NB4 (cell line): ENCODE measurements around the gene DDX46.

ENCODE experiments used
- CTCF ChIP-seq: IDR thresholded peaks from one replicate; pipeline ENCODE4 v1.5.1; 2012; ENCODE audit warnings: low read depth, low read length
- MYC ChIP-seq: IDR thresholded peaks from 2 replicates; pipeline ENCODE4 v1.6.1; 2011; ENCODE audit warnings: low read depth, low read length
- POLR2A ChIP-seq: IDR thresholded peaks from 2 replicates; pipeline ENCODE4 v1.6.1; 2011; ENCODE audit warnings: mild to moderate bottlenecking; ENCODE audit not compliant: insufficient read length; ENCODE audit errors: extremely low read depth

GRCh38 chr5:134857401-134857800, 98.8 kb downstream of the DDX46 start:
- TF ChIP-seq CTCF: no peak
- TF ChIP-seq POLR2A: no peak
- TF ChIP-seq MYC: no peak
